Fibroblast of lung (primary cell): ENCODE data around the gene TRIM41.

Experiments used
- EZH2 ChIP-seq: IDR thresholded peaks from 2 replicates; pipeline ENCODE4 v1.5.1; 2012; ENCODE audit warnings: low read length, control low read depth, mild to moderate bottlenecking; ENCODE audit errors: missing control alignments
- TF ChIP-seq, protein P1 (sequence below), 2 donors: IDR thresholded peaks in 1 of 2; conservative IDR thresholded peaks in 1 of 2; 1 replicate in 1 of 2; 2 replicates in 1 of 2; pipeline ENCODE4 v1.5.1; 2011 to 2012; ENCODE audit warnings: low read length in 2 of 2, control low read depth in 1 of 2, inconsistent platforms in 1 of 2, low read depth in 1 of 2, mild to moderate bottlenecking in 1 of 2

DNA sequence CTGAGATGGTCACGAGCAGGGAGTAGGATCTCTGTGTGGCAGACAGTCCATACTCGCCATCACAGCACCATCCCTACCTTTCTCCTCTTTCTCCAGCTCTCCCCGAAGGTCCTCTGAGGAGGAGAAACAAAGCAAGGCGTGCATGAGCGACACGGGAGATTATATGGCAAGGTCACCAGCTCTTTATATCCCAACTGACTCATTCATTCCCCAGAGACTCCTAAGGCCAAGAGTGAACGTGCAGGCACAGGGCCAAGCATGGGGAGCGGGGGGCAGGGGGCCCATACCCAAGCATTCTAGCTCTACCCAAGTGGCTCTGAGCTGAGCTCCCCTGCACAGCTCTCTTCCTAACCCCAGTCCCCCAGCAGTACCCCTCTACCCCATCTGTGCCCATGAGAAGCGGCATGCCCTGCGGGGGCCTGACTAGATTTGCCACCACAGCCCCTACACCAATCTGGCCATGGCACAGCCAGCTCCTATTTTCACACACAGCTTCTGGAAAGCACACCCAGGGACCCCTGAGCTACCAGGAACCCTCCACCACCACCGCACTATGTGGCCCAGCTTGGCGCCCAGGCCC lies 24.9 kb upstream of the TRIM41 start:
- TF ChIP-seq, protein P1, sequence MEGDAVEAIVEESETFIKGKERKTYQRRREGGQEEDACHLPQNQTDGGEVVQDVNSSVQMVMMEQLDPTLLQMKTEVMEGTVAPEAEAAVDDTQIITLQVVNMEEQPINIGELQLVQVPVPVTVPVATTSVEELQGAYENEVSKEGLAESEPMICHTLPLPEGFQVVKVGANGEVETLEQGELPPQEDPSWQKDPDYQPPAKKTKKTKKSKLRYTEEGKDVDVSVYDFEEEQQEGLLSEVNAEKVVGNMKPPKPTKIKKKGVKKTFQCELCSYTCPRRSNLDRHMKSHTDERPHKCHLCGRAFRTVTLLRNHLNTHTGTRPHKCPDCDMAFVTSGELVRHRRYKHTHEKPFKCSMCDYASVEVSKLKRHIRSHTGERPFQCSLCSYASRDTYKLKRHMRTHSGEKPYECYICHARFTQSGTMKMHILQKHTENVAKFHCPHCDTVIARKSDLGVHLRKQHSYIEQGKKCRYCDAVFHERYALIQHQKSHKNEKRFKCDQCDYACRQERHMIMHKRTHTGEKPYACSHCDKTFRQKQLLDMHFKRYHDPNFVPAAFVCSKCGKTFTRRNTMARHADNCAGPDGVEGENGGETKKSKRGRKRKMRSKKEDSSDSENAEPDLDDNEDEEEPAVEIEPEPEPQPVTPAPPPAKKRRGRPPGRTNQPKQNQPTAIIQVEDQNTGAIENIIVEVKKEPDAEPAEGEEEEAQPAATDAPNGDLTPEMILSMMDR (conservative IDR thresholded peaks at IDR 0.05 in 1 of 2, IDR thresholded peaks at IDR 0.05 in 1 of 2; ENCODE audit: low read depth in 1 of 2, low read length in 2 of 2) = no peak
- no peak for TF ChIP-seq EZH2
